Stimulated activated CD4-positive, alpha-beta T cell treated with anti-CD3 and anti-CD28 coated beads, TNF-alpha, amount 100 ng/mL, for 4 hours (primary cell): ENCODE measurements around the gene MTTP.

Experiments used
- DNase-seq, 3 experiments: peaks; one replicate each; pipeline ENCODE4 v3.0.0-alpha.2; 2020; ENCODE audit warnings: low read depth in 3 of 3

The MTTP gene

GRCh38 chr4:99593781-99594641, 19.4 kb downstream of the MTTP start:
- DNase-seq: no peak

DNA sequence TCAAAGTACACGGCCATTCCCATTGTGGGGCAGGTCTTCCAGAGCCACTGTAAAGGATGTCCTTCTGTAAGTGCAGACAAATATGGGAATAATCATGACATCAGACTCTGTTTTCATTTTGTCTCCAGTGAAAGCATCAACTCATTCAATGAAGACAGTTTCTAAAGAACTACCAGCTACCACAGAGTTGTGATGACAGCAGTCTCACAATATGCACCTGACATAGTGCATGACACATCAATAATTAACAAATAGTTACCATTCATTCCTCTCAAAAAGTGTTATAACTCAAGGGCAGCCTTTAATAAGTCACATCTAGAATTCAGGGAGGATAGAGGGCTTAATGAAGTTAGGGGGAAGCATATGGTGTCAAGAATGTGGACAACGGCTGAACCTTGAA, 20.2 kb downstream of the MTTP start:
- DNase-seq: no peak

DNA sequence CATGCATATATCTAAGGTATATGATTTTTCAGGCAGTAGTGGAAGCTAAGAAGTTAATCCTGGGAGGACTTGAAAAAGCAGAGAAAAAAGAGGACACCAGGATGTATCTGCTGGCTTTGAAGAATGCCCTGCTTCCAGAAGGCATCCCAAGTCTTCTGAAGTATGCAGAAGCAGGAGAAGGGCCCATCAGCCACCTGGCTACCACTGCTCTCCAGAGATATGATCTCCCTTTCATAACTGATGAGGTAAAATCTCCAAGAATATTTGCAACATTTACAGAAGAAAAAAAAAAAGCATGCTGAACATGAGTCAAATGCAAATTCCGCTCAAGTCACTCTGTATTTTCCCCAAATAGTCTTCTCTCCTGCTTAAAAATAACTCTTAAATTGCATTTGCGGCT, 32.1 kb downstream of the MTTP start:
- DNase-seq: no peak

- DNase-seq: no peak
Measured at GRCh38 chr4:99608417-99608816, 33.8 kb downstream of the MTTP start.

DNA sequence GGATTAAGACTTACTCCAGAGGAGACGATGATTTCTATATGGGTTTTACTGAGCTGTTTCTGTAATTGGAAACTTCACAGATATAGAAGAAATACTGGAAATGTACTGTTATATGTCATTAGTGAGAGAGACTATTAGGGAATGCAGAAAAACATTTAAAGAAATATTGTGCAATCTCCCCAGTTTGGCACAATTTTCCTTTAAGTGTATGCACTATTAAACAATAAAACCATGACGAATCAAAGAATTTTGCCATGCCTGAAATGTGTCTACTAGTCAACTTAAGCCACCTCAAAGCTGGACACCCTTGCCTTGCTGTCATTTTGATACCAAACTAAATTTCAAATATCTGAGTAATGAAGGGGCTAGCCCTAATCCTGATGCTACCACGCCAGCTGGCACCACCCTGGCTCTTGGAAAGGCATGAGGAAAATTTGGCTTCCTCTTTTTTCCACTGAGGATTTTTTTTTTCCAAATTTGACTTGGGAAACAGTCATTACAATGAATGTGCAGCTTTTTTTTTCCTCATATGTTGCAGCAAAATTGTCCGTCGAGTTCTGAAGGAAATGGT, 36.1 kb downstream of the MTTP start:
- DNase-seq: no peak

DNA sequence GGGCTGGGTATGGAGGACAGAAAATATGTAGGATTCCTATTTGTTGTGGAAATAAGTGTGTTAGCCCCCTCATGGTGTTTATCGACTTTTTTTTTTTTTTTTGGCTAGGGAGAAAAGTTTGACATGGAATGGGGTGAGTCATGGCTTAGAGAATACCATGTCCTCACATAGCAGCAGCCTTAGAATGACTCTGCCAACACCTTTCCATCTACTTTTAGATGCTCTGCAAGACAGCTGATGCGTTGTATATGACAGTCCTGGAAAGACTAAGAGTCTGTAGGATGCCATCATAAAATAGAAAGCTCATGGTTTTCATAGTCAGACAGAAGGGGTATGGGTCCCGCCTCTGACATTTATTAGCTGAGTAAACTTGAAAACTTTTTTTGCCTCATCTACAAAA, 37.7 kb downstream of the MTTP start:
- no peak for DNase-seq

GRCh38 chr4:99612704-99613103, 38.1 kb downstream of the MTTP start:
- no peak for DNase-seq

- DNase-seq: no peak
Measured at GRCh38 chr4:99614491-99614890, 39.9 kb downstream of the MTTP start.

GRCh38 chr4:99615170-99615820, 40.7 kb downstream of the MTTP start:
- no peak for DNase-seq

- no peak for DNase-seq
Measured at GRCh38 chr4:99617374-99617773, 42.8 kb downstream of the MTTP start.

DNA sequence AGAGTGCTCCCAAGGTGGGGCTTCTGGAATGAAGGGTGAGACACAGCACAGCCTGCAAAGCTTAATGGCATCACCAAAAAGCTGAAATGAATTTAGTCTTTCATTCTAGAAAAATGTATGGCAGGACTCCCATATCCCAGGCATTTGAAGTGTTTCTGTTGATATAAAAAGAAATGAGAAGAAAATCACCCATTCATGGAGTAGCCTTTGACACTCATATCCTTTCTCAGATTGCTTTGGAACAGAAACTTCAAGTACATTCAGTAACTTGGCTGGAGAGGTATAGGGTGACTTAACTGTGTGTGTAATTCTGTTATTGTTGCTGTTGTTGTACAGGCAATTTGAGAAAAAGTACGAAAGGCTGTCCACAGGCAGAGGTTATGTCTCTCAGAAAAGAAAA, 47.7 kb downstream of the MTTP start:
- no peak for DNase-seq

DNA sequence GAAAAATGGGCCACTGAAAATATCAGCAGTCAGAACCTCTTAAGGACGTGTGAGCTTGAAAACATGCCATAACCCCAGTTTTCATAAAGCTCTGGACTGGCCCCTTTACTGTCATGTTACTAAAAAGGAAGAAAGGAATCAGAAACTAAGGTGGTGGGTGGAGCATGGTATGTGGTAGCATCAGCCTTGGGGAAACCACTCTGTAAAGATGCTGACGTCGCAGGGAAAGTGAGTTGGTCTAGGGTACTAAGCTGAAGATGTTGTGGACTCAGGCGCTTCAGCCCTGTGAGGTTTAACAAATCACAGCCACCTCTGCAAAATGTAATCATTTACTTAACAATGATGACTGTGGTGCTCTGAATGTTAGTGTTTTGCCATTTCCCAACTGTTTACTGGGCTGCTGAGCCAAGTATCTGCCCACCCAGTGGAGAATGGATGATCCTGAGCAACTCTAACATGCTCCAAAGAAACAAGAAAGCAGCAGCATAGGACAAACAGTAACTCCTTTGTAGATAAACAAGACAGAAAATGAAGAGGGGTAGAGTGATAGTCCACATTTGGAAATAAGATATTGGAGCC, 49.6 kb downstream of the MTTP start:
- no peak for DNase-seq

- no peak for DNase-seq
Measured at GRCh38 chr4:99625369-99625768, 50.7 kb downstream of the MTTP start.

- no peak for DNase-seq
Measured at GRCh38 chr4:99628040-99628439, 53.4 kb downstream of the MTTP start.

- no peak for DNase-seq
Measured at GRCh38 chr4:99629962-99630554, 55.4 kb downstream of the MTTP start.

DNA sequence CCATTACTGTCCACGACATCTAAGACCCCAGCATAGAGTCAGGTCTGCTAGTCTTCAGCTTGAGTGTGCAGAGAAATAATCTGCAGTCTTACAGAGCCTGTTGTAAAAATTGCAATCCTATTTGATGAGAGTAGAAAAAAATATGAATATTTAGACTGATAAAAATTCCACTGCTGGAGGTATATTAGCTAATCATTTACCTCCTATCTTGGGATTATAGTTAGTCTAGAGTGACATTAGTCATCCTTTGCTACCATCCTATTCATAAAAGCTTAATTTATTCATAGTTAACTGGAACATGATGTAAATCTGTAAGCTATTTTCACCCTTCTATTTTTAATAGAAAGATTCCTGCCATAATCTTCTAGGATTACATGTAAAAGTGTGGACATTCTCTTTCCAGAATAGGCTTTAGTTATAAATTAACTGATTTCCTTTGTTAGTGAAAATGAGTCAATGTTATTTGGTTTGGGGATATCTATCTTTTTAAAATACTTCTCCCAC, 56.3 kb downstream of the MTTP start:
- no peak for DNase-seq

DNA sequence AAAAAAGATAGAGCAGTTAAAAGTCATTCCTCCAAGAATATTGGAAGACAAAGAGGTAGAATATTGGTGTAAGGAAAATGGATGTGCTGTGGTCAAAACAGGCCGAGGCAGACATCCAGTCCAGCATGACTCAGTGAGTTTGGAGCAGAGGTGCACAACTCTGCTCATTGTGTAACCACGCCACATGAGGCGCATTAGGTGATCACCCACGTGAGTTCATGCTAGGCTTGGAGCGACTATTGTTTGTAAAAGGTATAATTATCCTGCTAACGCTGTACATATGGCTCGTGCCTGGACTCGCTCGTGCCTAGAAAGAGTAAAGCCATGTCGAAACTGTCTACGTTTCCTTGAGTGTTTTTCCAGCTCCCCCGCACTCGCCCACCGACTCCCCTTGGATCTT, 59.1 kb downstream of the MTTP start:
- DNase-seq: no peak

- DNase-seq: no peak
Measured at GRCh38 chr4:99634742-99635360, 60.2 kb downstream of the MTTP start.

- DNase-seq: no peak
Measured at GRCh38 chr4:99635601-99636000, 61.0 kb downstream of the MTTP start.

GRCh38 chr4:99636422-99636821, 61.8 kb downstream of the MTTP start:
- no peak for DNase-seq

DNA sequence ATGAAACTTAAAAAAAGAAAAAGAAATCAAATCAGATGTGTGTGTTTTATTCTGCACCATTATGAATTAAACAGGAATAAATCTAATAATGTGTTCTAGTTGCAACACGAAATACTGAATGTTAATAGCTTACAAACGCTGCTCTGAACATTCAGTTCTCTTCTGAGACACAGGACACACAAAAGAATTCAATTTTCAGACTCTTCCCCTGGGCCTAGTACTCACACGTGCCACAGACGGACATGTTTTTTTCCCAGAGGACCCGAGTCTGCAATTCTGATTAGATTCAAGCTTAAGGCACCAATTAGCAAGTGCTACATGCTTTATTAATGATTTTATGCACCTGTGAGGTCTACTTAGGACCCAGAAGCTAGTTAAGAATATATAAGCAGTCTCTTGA, 62.5 kb downstream of the MTTP start:
- DNase-seq: no peak

- DNase-seq: no peak
Measured at GRCh38 chr4:99640676-99641075, 66.1 kb downstream of the MTTP start.
